IMR-90 (cell line): ENCODE measurements around the gene DSCAML1. TPM values are rescaled to one million over a fixed set of nuclear protein-coding genes. Genes with fewer than 3 reads are reported as not detected.

Experiments
- ATAC-seq: fragments of 200-7000 bp; cut with Tn5 transposase; 2 replicates; pipeline ENCODE4 v1.9.1; 2020; ENCODE audit warnings: low read depth, mild to moderate bottlenecking, moderate library complexity
- BruUV-seq: library from RNA; stranded (reverse); fragments of 400-500 nt; replicated peaks from 2 replicates; lab custom pipeline; 2021; lab: Mats Ljungman, UMichigan
- CTCF ChIA-PET: fragments of 300-600 bp; formaldehyde crosslinking; extraction: SDS; loops from one replicate; lab custom pipeline; 2021; ENCODE audit warnings: antibody characterized with exemption; lab: Yijun Ruan, JAX
- POLR2A ChIA-PET: fragments of 300-600 bp; sonication (Branson Sonifier 250); formaldehyde crosslinking; loops from one replicate; lab custom pipeline; 2022; ENCODE audit warnings: antibody characterized with exemption; ENCODE audit not compliant: unreplicated experiment; lab: Charles Lee
- DNase-seq: peaks from one replicate; pipeline ENCODE4 v3.0.0; 2013
- H2AFZ ChIP-seq: replicated peaks from 2 replicates; pipeline ENCODE3; 2013; ENCODE audit warnings: low read length, mild to moderate bottlenecking; ENCODE audit not compliant: poor library complexity
- H2AK5ac ChIP-seq: 2 replicates; pipeline ENCODE4 v1.6.1; 2013; ENCODE audit warnings: low read depth, low read length, inconsistent platforms
- H2AK9ac ChIP-seq: replicated peaks from 2 replicates; pipeline ENCODE3; 2013; ENCODE audit warnings: mild to moderate bottlenecking, low read depth, low read length, moderate library complexity; ENCODE audit not compliant: poor library complexity
- H2BK120ac ChIP-seq: 2 replicates; pipeline ENCODE4 v1.6.1; 2013; ENCODE audit warnings: low read depth, low read length, inconsistent platforms
- H2BK15ac ChIP-seq: 3 replicates; pipeline ENCODE4 v1.6.1; 2013; ENCODE audit warnings: low read depth, low read length, inconsistent platforms
- H2BK20ac ChIP-seq: 2 replicates; pipeline ENCODE4 v1.6.1; 2013; ENCODE audit warnings: low read depth, mild to moderate bottlenecking, inconsistent platforms, low read length, moderate library complexity
- H2BK5ac ChIP-seq: 2 replicates; pipeline ENCODE4 v1.6.1; 2013; ENCODE audit warnings: mild to moderate bottlenecking, low read depth, low read length, inconsistent platforms; ENCODE audit not compliant: poor library complexity, severe bottlenecking
- H3K14ac ChIP-seq: replicated peaks from 2 replicates; pipeline ENCODE4 v1.6.1; 2013; ENCODE audit warnings: low read depth, low read length, inconsistent platforms
- H3K18ac ChIP-seq: 2 replicates; pipeline ENCODE4 v1.6.1; 2013; ENCODE audit warnings: low read depth, low read length, control low read depth
- H3K23ac ChIP-seq: 2 replicates; pipeline ENCODE4 v1.6.1; 2013; ENCODE audit warnings: low read depth, low read length, inconsistent platforms
- H3K27ac ChIP-seq: 2 replicates; pipeline ENCODE4 v1.5.1; 2013; ENCODE audit warnings: mild to moderate bottlenecking, control low read depth, low read length; ENCODE audit not compliant: insufficient read depth
- H3K27me3 ChIP-seq: 2 replicates; pipeline ENCODE4 v1.6.1; 2013; ENCODE audit warnings: low read length; ENCODE audit not compliant: control insufficient read depth, insufficient read depth
- H3K36me3 ChIP-seq: 2 replicates; pipeline ENCODE4 v1.6.1; 2013; ENCODE audit warnings: low read length, mixed read lengths; ENCODE audit not compliant: control insufficient read depth, insufficient read depth
- H3K4ac ChIP-seq: 2 replicates; pipeline ENCODE4 v1.6.1; 2013; ENCODE audit warnings: low read depth, low read length, inconsistent platforms
- H3K4me1 ChIP-seq: 2 replicates; pipeline ENCODE4 v1.6.1; 2013; ENCODE audit warnings: low read length, mixed read lengths; ENCODE audit not compliant: control insufficient read depth, insufficient read depth
- H3K4me2 ChIP-seq: 2 replicates; pipeline ENCODE4 v1.6.1; 2013; ENCODE audit warnings: low read depth, mild to moderate bottlenecking, control low read depth, low read length, moderate library complexity
- H3K4me3 ChIP-seq: 2 replicates; pipeline ENCODE4 v1.5.1; 2013; ENCODE audit warnings: low read depth, mild to moderate bottlenecking, control low read depth, low read length, moderate library complexity; ENCODE audit not compliant: insufficient read depth
- H3K56ac ChIP-seq: 2 replicates; pipeline ENCODE4 v1.6.1; 2013; ENCODE audit warnings: low read length, inconsistent platforms; ENCODE audit not compliant: insufficient read depth; ENCODE audit errors: extremely low read depth
- H3K79me1 ChIP-seq, 2 experiments: 2 replicates each; pipeline ENCODE4 v1.6.1; 2013; ENCODE audit warnings: low read length in 2 of 2, inconsistent platforms in 1 of 2, low read depth in 1 of 2
- H3K9ac ChIP-seq: 2 replicates; pipeline ENCODE4 v1.6.1; 2013; ENCODE audit warnings: low read depth, low read length, control low read depth
- H3K9me1 ChIP-seq: 2 replicates; pipeline ENCODE4 v1.6.1; 2013; ENCODE audit warnings: low read length, inconsistent platforms; ENCODE audit not compliant: insufficient read depth
- H3K9me3 ChIP-seq: 2 replicates; pipeline ENCODE4 v1.6.1; 2013; ENCODE audit warnings: low read length; ENCODE audit not compliant: control insufficient read depth, insufficient read depth
- H4K20me1 ChIP-seq: 2 replicates; pipeline ENCODE4 v1.6.1; 2013; ENCODE audit warnings: low read length, inconsistent platforms; ENCODE audit not compliant: insufficient read depth
- H4K5ac ChIP-seq: 2 replicates; pipeline ENCODE4 v1.6.1; 2013; ENCODE audit warnings: mild to moderate bottlenecking, low read depth, low read length, control low read depth
- H4K8ac ChIP-seq, 2 experiments: 2 replicates each; pipeline ENCODE4 v1.6.1; 2013; ENCODE audit warnings: low read depth in 2 of 2, low read length in 2 of 2, control low read depth in 1 of 2, inconsistent platforms in 1 of 2
- H4K91ac ChIP-seq: 2 replicates; pipeline ENCODE4 v1.6.1; 2013; ENCODE audit warnings: low read depth, low read length, inconsistent platforms; ENCODE audit not compliant: insufficient read depth
- BHLHE40 ChIP-seq: fragments of 150-350 bp; IDR thresholded peaks from 2 replicates; pipeline ENCODE4 v1.6.1; 2016; ENCODE audit warnings: mild to moderate bottlenecking, low read depth, low read length
- MAFK ChIP-seq: IDR thresholded peaks from 2 replicates; pipeline ENCODE4 v1.6.1; 2012; ENCODE audit warnings: low read depth, low read length, improper control_type of control experiment
- WGBS, 2 experiments: methylation state at CpG; one replicate each; pipeline versions ENCODE4 v1.1.5 to v1.1.7; 2013; ENCODE audit warnings: missing lambda C conversion rate in 2 of 2; ENCODE audit not compliant: insufficient read length in 1 of 2; ENCODE audit errors: extremely low coverage in 2 of 2; 5-methylcytosine and 5-hydroxymethylcytosine counted together
- dilution Hi-C: fragments of 300-500 bp; cut with HindIII; formaldehyde crosslinking; loops from one replicate; pipeline ENCODE4 v1.14.3; 2018; ENCODE audit warnings: low sequenced_read_pairs; ENCODE audit not compliant: unreplicated experiment
- in situ Hi-C: fragments of 300-500 bp; cut with MboI; formaldehyde crosslinking; loops from 3 replicates; pipeline ENCODE4 v1.14.3; 2019; ENCODE audit warnings: low sequenced_read_pairs, inconsistent platforms, mixed read lengths
- intact Hi-C: fragments of 100-400 bp; cut with micrococcal nuclease; formaldehyde crosslinking; loops from 2 replicates; pipeline ENCODE4 v1.10.0; 2022
- polyA plus RNA-seq, 3 experiments: library from polyadenylated mRNA; depleted of rRNA; stranded (reverse); fragments of >200 nt; gene quantifications; 2 replicates each; pipeline ENCODE4 v1.2.3, GENCODE V29; 2012; ENCODE audit warnings: low replicate concordance in 1 of 3
- total RNA-seq: library from RNA; depleted of rRNA; stranded (reverse); fragments of >200 nt; gene quantifications from 2 replicates; pipeline ENCODE4 v1.2.3, GENCODE V29; 2012

Gene DSCAML1
- total and polyA plus RNA-seq, 2 of the 4 experiments (the other 2 are of a cell fraction), result not detected

- TF ChIP-seq BHLHE40 (no peak), MAFK (no peak)
- H3K4me1 ChIP-seq, result no peaks in the 10 kb centered on the region
- H3K14ac ChIP-seq, result no peak overlapping the region
- no peaks in the 10 kb centered on the region for H3K9me1 ChIP-seq
- H3K4me2 ChIP-seq, result no peak overlapping the region
- H3K4ac ChIP-seq, result no peak overlapping the region
- H3K79me1 ChIP-seq, result no peaks in the 10 kb centered on the region
- no peaks in the 10 kb centered on the region for H4K20me1 ChIP-seq
- H3K4me3 ChIP-seq, result no peak overlapping the region
- no peaks in the 10 kb centered on the region for H3K36me3 ChIP-seq
- H2BK120ac ChIP-seq, result no peak overlapping the region
- H4K91ac ChIP-seq, result no peak overlapping the region
- in situ Hi-C loops, result no loop called here
- no peaks in the 10 kb centered on the region for H3K9me3 ChIP-seq
- no peak overlapping the region for H3K9ac ChIP-seq
- DNase-seq, result no peak
- H2AK9ac ChIP-seq, result no peak overlapping the region
- no peak for ATAC-seq
- H2AK5ac ChIP-seq, result no peak overlapping the region
- intact Hi-C loops, result no loop called here
- no peak overlapping the region for H3K27ac ChIP-seq
- H4K8ac ChIP-seq, result no peak overlapping the region
- H3K18ac ChIP-seq, result no peak overlapping the region
- H2BK5ac ChIP-seq, result no peak overlapping the region
- H2AFZ ChIP-seq, result no peak overlapping the region
- ChIA-PET POLR2A (no interaction called here), CTCF (no interaction called here)
- H4K5ac ChIP-seq, result no peak overlapping the region
- no CpG with 5 or more reads among the region's 20 CpGs for WGBS, 2 experiments
- BruUV-seq, result no TSS peak
- H3K23ac ChIP-seq, result no peak overlapping the region
- H3K56ac ChIP-seq, result no peak overlapping the region
- no peak overlapping the region for H2BK15ac ChIP-seq
- H3K27me3 ChIP-seq, result peaks cover 14% of the 10 kb centered on the region
- dilution Hi-C loops, result no loop called here
- H2BK20ac ChIP-seq, result no peak overlapping the region
These were observed 80.2 kb downstream of the DSCAML1 start for GRCh38 chr11:117716521-117717440.
